ENCODE measurements around the gene SEMA3D. TPM values are rescaled to one million over a fixed set of nuclear protein-coding genes. Genes with fewer than 3 reads are reported as not detected.

The SEMA3D gene
- total and polyA plus RNA-seq, 2 experiments from 2014 or later = 1.5 to 7.2 TPM

GRCh38 chr7:85055196-85055595, 131.7 kb downstream of the SEMA3D start (continued):
- TF ChIP-seq ETS1 (IDR thresholded peaks at IDR 0.05) = no peak

- TF ChIP-seq STAT1 (IDR thresholded peaks at IDR 0.05; ENCODE audit: unreplicated experiment) = no peak
- TF ChIP-seq EZH2 (IDR thresholded peaks at IDR 0.05; ENCODE audit: low read depth, unreplicated experiment) = no peak
- no peak for TF ChIP-seq CREB1 (CRISPR knock-in tag; IDR thresholded peaks at IDR 0.05; ENCODE audit: low read depth)
- no peak for TF ChIP-seq CTCF (conservative IDR thresholded peaks at IDR 0.05; ENCODE audit: low read depth in 2 of 2)
- Histone ChIP-seq H3K79me2 (replicated peaks; ENCODE audit: insufficient read depth) (no peaks in the 10 kb centered on the region), H3K36me3 (ENCODE audit: insufficient read depth) (no peaks in the 10 kb centered on the region), H3K4me3 (no peak overlapping the region), H4K20me1 (replicated peaks; ENCODE audit: insufficient read depth) (no peaks in the 10 kb centered on the region), H3K4me2 (no peak overlapping the region), H3K27ac (ENCODE audit: low read depth) (no peak overlapping the region), H3F3A (replicated peaks; ENCODE audit: low read depth) (no peaks in the 10 kb centered on the region), H3K27me3 (ENCODE audit: insufficient read depth) (no peaks in the 10 kb centered on the region), H3K9me2 (ENCODE audit: insufficient read depth) (no peaks in the 10 kb centered on the region), H3K4me1 (ENCODE audit: insufficient read depth) (peaks cover 8% of the 10 kb centered on the region), H2AFZ (no peak overlapping the region)
- peaks cover 14% of the 10 kb centered on the region; the same call in 2 of the 3 replicates for H3K4me1 Mint-ChIP-seq
- H3K27ac Mint-ChIP-seq = no peak overlapping the region
- ATAC-seq = peak; percentile 33; the same call in 2 of the 3 replicates
- H3K4me3 Mint-ChIP-seq = no peak overlapping the region
- no peaks in the 10 kb centered on the region for H3K36me3 Mint-ChIP-seq (ENCODE audit: low read depth)
- no peaks in the 10 kb centered on the region for H3K9me3 Mint-ChIP-seq
- no peak for DNase-seq (ENCODE audit: low spot score)
- H3K27me3 Mint-ChIP-seq (ENCODE audit: insufficient read depth, low read depth, poor library complexity) = peaks cover 3% of the 10 kb centered on the region
These were observed 132.6 kb downstream of the SEMA3D start for GRCh38 chr7:85054306-85054705.

- H4K20me1 ChIP-seq (replicated peaks; ENCODE audit: insufficient read depth) = no peaks in the 10 kb centered on the region
- peaks cover 10% of the 10 kb centered on the region for H3K4me1 ChIP-seq (ENCODE audit: insufficient read depth)
- ATAC-seq (no peak), DNase-seq (ENCODE audit: low spot score) (no peak)
- H2AFZ ChIP-seq = no peak overlapping the region
- H3K9me2 ChIP-seq (ENCODE audit: insufficient read depth) = no peaks in the 10 kb centered on the region
- no peaks in the 10 kb centered on the region for H3K36me3 ChIP-seq (ENCODE audit: insufficient read depth)
- no peaks in the 10 kb centered on the region for H3K9me3 Mint-ChIP-seq
- no peaks in the 10 kb centered on the region for H3K79me2 ChIP-seq (replicated peaks; ENCODE audit: insufficient read depth)
- H3K36me3 Mint-ChIP-seq (ENCODE audit: low read depth) = no peaks in the 10 kb centered on the region
- H3K4me3 ChIP-seq = no peak overlapping the region
- H3K27ac ChIP-seq (ENCODE audit: low read depth) = no peak overlapping the region
- no peak overlapping the region for H3K4me3 Mint-ChIP-seq
- no peaks in the 10 kb centered on the region for H3K27me3 ChIP-seq (ENCODE audit: insufficient read depth)
- H3K27me3 Mint-ChIP-seq (ENCODE audit: insufficient read depth, low read depth, poor library complexity) = peaks cover 3% of the 10 kb centered on the region
- H3K4me2 ChIP-seq = no peak overlapping the region
- peaks cover 14% of the 10 kb centered on the region; the same call in 2 of the 3 replicates for H3K4me1 Mint-ChIP-seq
- H3F3A ChIP-seq (replicated peaks; ENCODE audit: low read depth) = no peaks in the 10 kb centered on the region
- H3K27ac Mint-ChIP-seq = no peak overlapping the region
- no peak for TF ChIP-seq REST (IDR thresholded peaks at IDR 0.05; ENCODE audit: unreplicated experiment)
- no peak for TF ChIP-seq CREB1 (CRISPR knock-in tag; IDR thresholded peaks at IDR 0.05; ENCODE audit: low read depth)
- no peak for TF ChIP-seq ZNF114 (CRISPR knock-in tag; IDR thresholded peaks at IDR 0.05)
- TF ChIP-seq CTCF (conservative IDR thresholded peaks at IDR 0.05; ENCODE audit: low read depth in 2 of 2) = no peak
- no peak for TF ChIP-seq JUNB (IDR thresholded peaks at IDR 0.05; ENCODE audit: unreplicated experiment)
- no peak for TF ChIP-seq STAT1 (IDR thresholded peaks at IDR 0.05; ENCODE audit: unreplicated experiment)
These were observed 134.0 kb downstream of the SEMA3D start for GRCh38 chr7:85052894-85053293.

Data from GM23338 (cell line).